ENCODE results near the gene DOCK1. TPM values are rescaled to one million over a fixed set of nuclear protein-coding genes. Genes with fewer than 3 reads are reported as not detected.

DOCK1 gene
- polyA plus RNA-seq, 1 donor from 2014 or later: 2.7 TPM

DNA sequence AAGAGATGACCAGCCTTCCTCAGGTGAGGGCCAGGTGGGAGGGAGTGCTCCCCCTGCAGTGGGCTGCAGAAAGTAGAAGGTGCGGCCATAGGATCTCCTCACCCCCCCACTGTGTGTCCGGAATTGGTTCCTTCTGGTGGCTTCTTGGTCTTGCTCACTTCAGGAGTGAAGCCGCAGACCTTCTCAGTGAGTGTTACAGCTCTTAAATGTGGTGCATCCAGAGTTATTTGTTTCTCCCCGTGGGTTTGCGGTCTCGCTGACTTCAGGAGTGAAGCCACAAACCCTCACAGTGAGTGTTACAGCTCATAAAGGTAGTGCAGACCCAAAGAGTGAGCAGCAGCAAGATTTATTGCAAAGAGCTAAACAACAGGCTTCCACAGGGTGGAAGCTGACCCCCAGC lies 553.6 kb downstream of the DOCK1 start:
- no peaks in the 10 kb centered on the region for H3F3A ChIP-seq (ENCODE audit: insufficient read depth, low read length, poor library complexity, severe bottlenecking)
- H3K4me2 ChIP-seq (ENCODE audit: low read length): no peak overlapping the region
- H3K27ac ChIP-seq (ENCODE audit: low read length): no peak overlapping the region
- no peak for TF ChIP-seq EP300 (conservative IDR thresholded peaks at IDR 0.05; ENCODE audit: poor library complexity, severe bottlenecking)
- no peak for TF ChIP-seq RAD21 (conservative IDR thresholded peaks at IDR 0.05)
- TF ChIP-seq POLR2AphosphoS5 (IDR thresholded peaks at IDR 0.05): no peak
- TF ChIP-seq, protein P1, sequence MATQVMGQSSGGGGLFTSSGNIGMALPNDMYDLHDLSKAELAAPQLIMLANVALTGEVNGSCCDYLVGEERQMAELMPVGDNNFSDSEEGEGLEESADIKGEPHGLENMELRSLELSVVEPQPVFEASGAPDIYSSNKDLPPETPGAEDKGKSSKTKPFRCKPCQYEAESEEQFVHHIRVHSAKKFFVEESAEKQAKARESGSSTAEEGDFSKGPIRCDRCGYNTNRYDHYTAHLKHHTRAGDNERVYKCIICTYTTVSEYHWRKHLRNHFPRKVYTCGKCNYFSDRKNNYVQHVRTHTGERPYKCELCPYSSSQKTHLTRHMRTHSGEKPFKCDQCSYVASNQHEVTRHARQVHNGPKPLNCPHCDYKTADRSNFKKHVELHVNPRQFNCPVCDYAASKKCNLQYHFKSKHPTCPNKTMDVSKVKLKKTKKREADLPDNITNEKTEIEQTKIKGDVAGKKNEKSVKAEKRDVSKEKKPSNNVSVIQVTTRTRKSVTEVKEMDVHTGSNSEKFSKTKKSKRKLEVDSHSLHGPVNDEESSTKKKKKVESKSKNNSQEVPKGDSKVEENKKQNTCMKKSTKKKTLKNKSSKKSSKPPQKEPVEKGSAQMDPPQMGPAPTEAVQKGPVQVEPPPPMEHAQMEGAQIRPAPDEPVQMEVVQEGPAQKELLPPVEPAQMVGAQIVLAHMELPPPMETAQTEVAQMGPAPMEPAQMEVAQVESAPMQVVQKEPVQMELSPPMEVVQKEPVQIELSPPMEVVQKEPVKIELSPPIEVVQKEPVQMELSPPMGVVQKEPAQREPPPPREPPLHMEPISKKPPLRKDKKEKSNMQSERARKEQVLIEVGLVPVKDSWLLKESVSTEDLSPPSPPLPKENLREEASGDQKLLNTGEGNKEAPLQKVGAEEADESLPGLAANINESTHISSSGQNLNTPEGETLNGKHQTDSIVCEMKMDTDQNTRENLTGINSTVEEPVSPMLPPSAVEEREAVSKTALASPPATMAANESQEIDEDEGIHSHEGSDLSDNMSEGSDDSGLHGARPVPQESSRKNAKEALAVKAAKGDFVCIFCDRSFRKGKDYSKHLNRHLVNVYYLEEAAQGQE (IDR thresholded peaks at IDR 0.05; ENCODE audit: borderline replicate concordance): no peak
- TF ChIP-seq MXI1 (conservative IDR thresholded peaks at IDR 0.05; ENCODE audit: poor library complexity, severe bottlenecking): no peak
- no peak for TF ChIP-seq SMC3 (conservative IDR thresholded peaks at IDR 0.05; ENCODE audit: poor library complexity)
- TF ChIP-seq, protein P2, sequence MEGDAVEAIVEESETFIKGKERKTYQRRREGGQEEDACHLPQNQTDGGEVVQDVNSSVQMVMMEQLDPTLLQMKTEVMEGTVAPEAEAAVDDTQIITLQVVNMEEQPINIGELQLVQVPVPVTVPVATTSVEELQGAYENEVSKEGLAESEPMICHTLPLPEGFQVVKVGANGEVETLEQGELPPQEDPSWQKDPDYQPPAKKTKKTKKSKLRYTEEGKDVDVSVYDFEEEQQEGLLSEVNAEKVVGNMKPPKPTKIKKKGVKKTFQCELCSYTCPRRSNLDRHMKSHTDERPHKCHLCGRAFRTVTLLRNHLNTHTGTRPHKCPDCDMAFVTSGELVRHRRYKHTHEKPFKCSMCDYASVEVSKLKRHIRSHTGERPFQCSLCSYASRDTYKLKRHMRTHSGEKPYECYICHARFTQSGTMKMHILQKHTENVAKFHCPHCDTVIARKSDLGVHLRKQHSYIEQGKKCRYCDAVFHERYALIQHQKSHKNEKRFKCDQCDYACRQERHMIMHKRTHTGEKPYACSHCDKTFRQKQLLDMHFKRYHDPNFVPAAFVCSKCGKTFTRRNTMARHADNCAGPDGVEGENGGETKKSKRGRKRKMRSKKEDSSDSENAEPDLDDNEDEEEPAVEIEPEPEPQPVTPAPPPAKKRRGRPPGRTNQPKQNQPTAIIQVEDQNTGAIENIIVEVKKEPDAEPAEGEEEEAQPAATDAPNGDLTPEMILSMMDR (IDR thresholded peaks at IDR 0.05; ENCODE audit: poor library complexity, severe bottlenecking): no peak
- no peak for TF ChIP-seq TAF1 (IDR thresholded peaks at IDR 0.05; ENCODE audit: low read depth)
- no peak for TF ChIP-seq EZH2 (IDR thresholded peaks at IDR 0.05; ENCODE audit: borderline replicate concordance, insufficient read depth, low read length, poor library complexity, severe bottlenecking)
- H3K4me3 ChIP-seq (ENCODE audit: low read length): no peak overlapping the region
- no peaks in the 10 kb centered on the region for H3K79me2 ChIP-seq (replicated peaks; ENCODE audit: insufficient read depth, low read length)
- no peaks in the 10 kb centered on the region for H4K20me1 ChIP-seq (ENCODE audit: insufficient read depth)
- no peak overlapping the region for H2AFZ ChIP-seq (ENCODE audit: low read depth, low read length)
- no peaks in the 10 kb centered on the region for H3K27me3 ChIP-seq (ENCODE audit: insufficient read depth, low read depth, low read length)
- no peaks in the 10 kb centered on the region for H3K36me3 ChIP-seq (ENCODE audit: insufficient read depth, low read length)
- H3K9ac ChIP-seq (ENCODE audit: low read length): no peak overlapping the region
- no peaks in the 10 kb centered on the region for H3K9me3 ChIP-seq (ENCODE audit: low read length)
- no peaks in the 10 kb centered on the region for H3K9me2 ChIP-seq (ENCODE audit: insufficient read depth, low read length)

DNA sequence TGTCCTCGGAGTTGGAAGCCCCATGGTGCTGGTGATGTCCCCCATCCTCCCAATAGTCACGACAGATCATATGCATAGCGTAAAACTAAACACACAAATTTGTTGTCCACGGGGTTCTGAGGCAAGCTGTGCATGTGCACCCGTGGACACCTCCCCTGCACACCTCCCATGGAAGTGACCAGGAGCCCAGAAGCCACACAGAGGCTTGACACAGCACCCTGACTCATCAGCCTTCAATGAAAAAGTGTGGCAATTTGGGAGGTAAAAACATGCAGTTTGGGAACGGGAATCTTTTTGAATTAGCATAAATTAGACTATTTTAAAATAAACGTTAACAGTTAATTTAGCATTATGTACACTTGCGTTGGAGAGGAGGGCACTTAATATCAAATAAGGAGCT lies 554.7 kb downstream of the DOCK1 start:
- H3K9me2 ChIP-seq (ENCODE audit: insufficient read depth, low read length): no peaks in the 10 kb centered on the region
- no peaks in the 10 kb centered on the region for H3F3A ChIP-seq (ENCODE audit: insufficient read depth, low read length, poor library complexity, severe bottlenecking)
- no peaks in the 10 kb centered on the region for H3K79me2 ChIP-seq (replicated peaks; ENCODE audit: insufficient read depth, low read length)
- no peaks in the 10 kb centered on the region for H3K9me3 ChIP-seq (ENCODE audit: low read length)
- no peaks in the 10 kb centered on the region for H4K20me1 ChIP-seq (ENCODE audit: insufficient read depth)
- TF ChIP-seq TAF1 (IDR thresholded peaks at IDR 0.05; ENCODE audit: low read depth): no peak
- TF ChIP-seq EZH2 (IDR thresholded peaks at IDR 0.05; ENCODE audit: borderline replicate concordance, insufficient read depth, low read length, poor library complexity, severe bottlenecking): no peak
- TF ChIP-seq, protein P2 (IDR thresholded peaks at IDR 0.05; ENCODE audit: poor library complexity, severe bottlenecking): no peak
- TF ChIP-seq POLR2AphosphoS5 (IDR thresholded peaks at IDR 0.05): no peak
- TF ChIP-seq, protein P1 (IDR thresholded peaks at IDR 0.05; ENCODE audit: borderline replicate concordance): no peak
- TF ChIP-seq SMC3 (conservative IDR thresholded peaks at IDR 0.05; ENCODE audit: poor library complexity): no peak
- no peak for TF ChIP-seq EP300 (conservative IDR thresholded peaks at IDR 0.05; ENCODE audit: poor library complexity, severe bottlenecking)
- TF ChIP-seq RAD21 (conservative IDR thresholded peaks at IDR 0.05): no peak
- no peak for TF ChIP-seq MXI1 (conservative IDR thresholded peaks at IDR 0.05; ENCODE audit: poor library complexity, severe bottlenecking)
- H3K27ac ChIP-seq (ENCODE audit: low read length): no peak overlapping the region
- no peak overlapping the region for H3K9ac ChIP-seq (ENCODE audit: low read length)
- H3K4me2 ChIP-seq (ENCODE audit: low read length): no peak overlapping the region
- no peak overlapping the region for H3K4me3 ChIP-seq (ENCODE audit: low read length)
- no peaks in the 10 kb centered on the region for H3K36me3 ChIP-seq (ENCODE audit: insufficient read depth, low read length)
- H3K27me3 ChIP-seq (ENCODE audit: insufficient read depth, low read depth, low read length): no peaks in the 10 kb centered on the region
- no peak overlapping the region for H2AFZ ChIP-seq (ENCODE audit: low read depth, low read length)

All from neural cell (in vitro differentiated cells).